ENCODE results near the gene LITAFD. TPM values are rescaled to one million over a fixed set of nuclear protein-coding genes. Genes with fewer than 3 reads are reported as not detected.

Gene LITAFD
- total RNA-seq, 1 donor: not detected

DNA sequence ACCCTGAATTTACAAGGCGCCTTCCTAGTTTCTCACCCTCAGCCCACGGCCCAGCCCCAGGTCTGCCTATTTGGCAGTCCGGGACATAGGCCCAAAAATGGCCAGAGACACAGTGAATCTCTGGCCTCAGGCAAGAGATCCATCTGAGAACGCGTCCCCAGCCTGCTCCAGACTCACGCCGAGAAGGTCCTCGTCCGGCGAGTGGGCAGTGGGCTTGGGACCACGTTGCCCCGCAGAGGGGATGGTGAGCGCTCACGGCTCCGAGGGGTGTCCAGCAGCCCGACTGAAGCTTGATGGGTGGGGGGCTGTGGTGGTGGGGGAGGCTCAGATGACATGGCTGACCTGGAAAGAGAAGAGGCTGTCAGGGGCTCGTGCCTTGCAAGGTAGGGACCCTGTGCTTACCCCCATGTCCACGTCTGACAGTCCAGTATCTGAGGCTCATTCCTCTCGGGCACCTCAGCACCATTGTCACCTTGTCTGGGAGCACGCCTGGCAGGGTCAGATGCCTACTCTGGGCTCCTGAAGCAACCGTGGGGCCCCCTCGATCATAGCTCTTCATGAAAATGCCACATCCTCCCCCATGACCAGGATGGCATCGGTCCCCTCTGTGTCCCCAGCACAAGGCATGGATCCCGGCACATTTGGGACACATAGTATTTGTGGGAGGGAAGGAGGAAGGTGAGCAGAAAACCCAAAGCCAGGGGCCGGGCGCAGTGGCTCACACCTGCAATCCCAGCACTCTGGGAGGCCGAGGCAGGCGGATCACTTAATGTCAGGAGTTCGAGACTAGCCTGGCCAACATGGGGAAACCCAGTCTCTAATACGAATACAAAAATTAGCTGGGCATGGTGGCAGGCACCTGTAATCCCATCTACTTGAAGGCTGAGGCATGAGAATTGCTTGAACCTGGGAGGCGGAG is 22.9 kb upstream of the LITAFD start:
- H3K4me3 ChIP-seq (ENCODE audit: low read depth, low read length): no peak overlapping the region
- DNase-seq (ENCODE audit: low read depth): no peak
- TF ChIP-seq, protein P1, sequence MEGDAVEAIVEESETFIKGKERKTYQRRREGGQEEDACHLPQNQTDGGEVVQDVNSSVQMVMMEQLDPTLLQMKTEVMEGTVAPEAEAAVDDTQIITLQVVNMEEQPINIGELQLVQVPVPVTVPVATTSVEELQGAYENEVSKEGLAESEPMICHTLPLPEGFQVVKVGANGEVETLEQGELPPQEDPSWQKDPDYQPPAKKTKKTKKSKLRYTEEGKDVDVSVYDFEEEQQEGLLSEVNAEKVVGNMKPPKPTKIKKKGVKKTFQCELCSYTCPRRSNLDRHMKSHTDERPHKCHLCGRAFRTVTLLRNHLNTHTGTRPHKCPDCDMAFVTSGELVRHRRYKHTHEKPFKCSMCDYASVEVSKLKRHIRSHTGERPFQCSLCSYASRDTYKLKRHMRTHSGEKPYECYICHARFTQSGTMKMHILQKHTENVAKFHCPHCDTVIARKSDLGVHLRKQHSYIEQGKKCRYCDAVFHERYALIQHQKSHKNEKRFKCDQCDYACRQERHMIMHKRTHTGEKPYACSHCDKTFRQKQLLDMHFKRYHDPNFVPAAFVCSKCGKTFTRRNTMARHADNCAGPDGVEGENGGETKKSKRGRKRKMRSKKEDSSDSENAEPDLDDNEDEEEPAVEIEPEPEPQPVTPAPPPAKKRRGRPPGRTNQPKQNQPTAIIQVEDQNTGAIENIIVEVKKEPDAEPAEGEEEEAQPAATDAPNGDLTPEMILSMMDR (IDR thresholded peaks at IDR 0.05; ENCODE audit: insufficient read depth, low read depth, low read length): no peak

DNA sequence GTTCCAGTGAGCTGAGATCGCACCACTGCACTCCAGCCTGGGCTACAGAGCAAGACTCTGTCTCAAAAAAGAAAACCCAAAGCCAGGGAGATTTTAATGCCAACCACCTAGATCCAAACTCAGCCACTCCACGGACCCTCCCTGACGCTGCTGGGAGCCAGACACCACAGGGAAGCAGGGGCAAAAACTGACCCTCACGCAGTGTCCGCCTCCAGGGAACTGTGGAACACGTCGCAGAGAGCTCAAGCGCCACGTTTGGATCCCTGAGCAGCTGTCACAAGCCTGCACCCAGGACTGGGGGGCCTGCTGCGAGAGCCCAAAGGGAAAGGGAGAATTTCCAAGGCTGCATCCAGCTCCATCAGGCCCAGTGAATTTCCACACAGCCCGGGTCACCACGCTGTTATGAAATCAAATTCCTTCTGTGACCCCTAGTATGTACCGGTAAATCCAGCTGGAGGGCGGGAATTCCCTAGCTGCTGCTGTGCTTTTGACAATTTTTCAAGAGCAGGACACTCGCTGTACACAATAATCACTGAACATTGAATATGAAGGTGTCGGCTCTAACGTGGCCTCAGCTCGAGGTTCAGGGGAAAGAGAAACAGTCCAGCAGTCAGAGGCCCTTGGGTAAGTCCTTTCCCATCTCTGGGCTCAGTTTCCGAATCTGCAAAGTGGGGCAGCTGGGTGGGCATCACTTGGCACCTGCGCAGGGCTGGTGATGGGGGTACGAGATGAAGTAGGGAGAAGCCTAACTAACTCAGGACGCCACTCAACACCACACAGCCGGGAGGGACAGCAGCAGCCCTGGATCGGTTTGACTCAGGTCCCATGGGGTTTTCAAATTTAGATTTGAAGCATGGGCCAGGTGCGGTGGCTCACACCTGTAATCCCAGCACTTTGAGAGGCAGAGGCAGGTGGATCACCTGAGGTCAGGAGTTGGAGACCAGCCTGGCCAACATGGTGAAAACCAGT is 22.0 kb upstream of the LITAFD start:
- H3K4me3 ChIP-seq (ENCODE audit: low read depth, low read length): no peak overlapping the region
- TF ChIP-seq, protein P1 (IDR thresholded peaks at IDR 0.05; ENCODE audit: insufficient read depth, low read depth, low read length): no peak
- DNase-seq (ENCODE audit: low read depth): peak; percentile 92

GRCh38 chr16:8861563-8862308 is 20.4 kb upstream of the LITAFD start:
- TF ChIP-seq, protein P1 (IDR thresholded peaks at IDR 0.05; ENCODE audit: insufficient read depth, low read depth, low read length): no peak
- H3K4me3 ChIP-seq (ENCODE audit: low read depth, low read length): no peak overlapping the region
- peak; percentile 55 for DNase-seq (ENCODE audit: low read depth)

- TF ChIP-seq, protein P1 (IDR thresholded peaks at IDR 0.05; ENCODE audit: insufficient read depth, low read depth, low read length): no peak
- H3K4me3 ChIP-seq (ENCODE audit: low read depth, low read length): no peak overlapping the region
- no peak for DNase-seq (ENCODE audit: low read depth)
These were observed 19.6 kb upstream of the LITAFD start for GRCh38 chr16:8862309-8863130.

GRCh38 chr16:8863594-8864424 is 18.3 kb upstream of the LITAFD start:
- no peak overlapping the region for H3K4me3 ChIP-seq (ENCODE audit: low read depth, low read length)
- TF ChIP-seq, protein P1 (IDR thresholded peaks at IDR 0.05; ENCODE audit: insufficient read depth, low read depth, low read length): no peak
- no peak for DNase-seq (ENCODE audit: low read depth)
